SK-N-MC (cell line): ENCODE measurements around the gene MAP1B.

Experiments used
- DNase-seq: peaks from one replicate; pipeline ENCODE4 v3.0.0-alpha.2; 2011; ENCODE audit warnings: low read depth, low spot score
- H3K27ac ChIP-seq: fragments of 200-600 bp; sonication (generic); 2 replicates; pipeline ENCODE4 v1.5.1; 2016; ENCODE audit warnings: mixed run types
- H3K36me3 ChIP-seq: fragments of 200-600 bp; sonication (generic); 2 replicates; pipeline ENCODE4 v1.6.1; 2017; ENCODE audit warnings: antibody characterized with exemption, low read length, mixed read lengths; ENCODE audit not compliant: insufficient read depth
- H3K4me3 ChIP-seq: fragments of 200-600 bp; sonication (generic); 2 replicates; pipeline ENCODE4 v1.5.1; 2016
- H3K9ac ChIP-seq: fragments of 200-600 bp; sonication (generic); 2 replicates; pipeline ENCODE4 v1.8.0; 2017; ENCODE audit warnings: mixed run types, mixed read lengths; ENCODE audit not compliant: insufficient read length
- H3K9me3 ChIP-seq: fragments of 200-600 bp; sonication (generic); 2 replicates; pipeline ENCODE4 v1.6.1; 2017; ENCODE audit warnings: low read depth, mild to moderate bottlenecking, antibody characterized with exemption, low read length, moderate library complexity, mixed read lengths
- EZH2 ChIP-seq: fragments of 200-600 bp; sonication (generic); IDR thresholded peaks from one replicate; pipeline ENCODE4 v1.6.1; 2017; ENCODE audit warnings: antibody characterized with exemption
- FOXP2 ChIP-seq: optimal IDR thresholded peaks from 2 replicates; pipeline ENCODE3; 2011; ENCODE audit warnings: mild to moderate bottlenecking, moderate library complexity; ENCODE audit not compliant: insufficient read depth; ENCODE audit errors: extremely low read length, control extremely low read depth
- POLR2AphosphoS5 ChIP-seq: IDR thresholded peaks from 2 replicates; pipeline ENCODE4 v1.6.1; 2012; ENCODE audit warnings: mild to moderate bottlenecking, low read depth, low read length, borderline replicate concordance

Gene MAP1B

DNA sequence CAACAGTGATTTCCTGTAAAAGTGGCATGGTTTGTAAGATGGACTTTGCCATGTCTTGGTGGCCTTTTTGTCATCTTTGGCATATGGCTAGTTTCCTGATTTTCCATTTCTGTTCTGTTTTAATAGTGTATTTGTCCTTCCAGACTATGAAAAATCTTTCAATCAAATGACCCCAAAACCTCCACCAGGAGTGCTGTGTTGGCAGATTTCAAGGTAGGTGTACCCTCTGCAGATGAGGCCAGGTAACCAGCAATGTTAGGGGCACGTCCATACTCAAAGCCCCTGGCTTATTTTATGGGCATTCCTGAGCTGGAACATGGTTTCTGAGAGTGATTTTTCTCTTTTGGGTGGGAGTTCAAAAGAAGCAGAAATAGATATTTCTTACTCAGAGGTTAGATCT lies 15.2 kb upstream of the MAP1B start:
- Histone ChIP-seq H3K9me3 (no peaks in the 10 kb centered on the region), H3K36me3 (no peaks in the 10 kb centered on the region), H3K4me3 (no peak overlapping the region), H3K9ac (no peak overlapping the region), H3K27ac (no peak overlapping the region)
- no peak for DNase-seq
- TF ChIP-seq EZH2 (no peak), POLR2AphosphoS5 (no peak), FOXP2 (no peak)

GRCh38 chr5:72093217-72093616 lies 14.1 kb upstream of the MAP1B start:
- no peaks in the 10 kb centered on the region for H3K9me3 ChIP-seq
- no peak for DNase-seq
- TF ChIP-seq FOXP2 = no peak
- H3K36me3 ChIP-seq = no peaks in the 10 kb centered on the region
- no peak overlapping the region for H3K4me3 ChIP-seq
- H3K9ac ChIP-seq = no peak overlapping the region
- H3K27ac ChIP-seq = no peak overlapping the region

GRCh38 chr5:72093824-72094223 lies 13.5 kb upstream of the MAP1B start:
- no peak for DNase-seq
- Histone ChIP-seq H3K9me3 (no peaks in the 10 kb centered on the region), H3K9ac (no peak overlapping the region), H3K27ac (no peak overlapping the region), H3K36me3 (no peaks in the 10 kb centered on the region), H3K4me3 (no peak overlapping the region)
- TF ChIP-seq EZH2 (no peak), POLR2AphosphoS5 (no peak), FOXP2 (no peak)

GRCh38 chr5:72096602-72097188 lies 10.6 kb upstream of the MAP1B start:
- Histone ChIP-seq H3K9ac (no peak overlapping the region), H3K9me3 (no peaks in the 10 kb centered on the region), H3K4me3 (no peak overlapping the region), H3K27ac (no peak overlapping the region), H3K36me3 (no peaks in the 10 kb centered on the region)
- DNase-seq = no peak
- no peak for TF ChIP-seq EZH2
- TF ChIP-seq FOXP2 = no peak
- no peak for TF ChIP-seq POLR2AphosphoS5

- H3K9ac ChIP-seq = no peak overlapping the region
- no peak for DNase-seq
- TF ChIP-seq POLR2AphosphoS5 = no peak
- no peak for TF ChIP-seq EZH2
- no peak for TF ChIP-seq FOXP2
- no peak overlapping the region for H3K27ac ChIP-seq
- no peak overlapping the region for H3K4me3 ChIP-seq
- H3K36me3 ChIP-seq = no peaks in the 10 kb centered on the region
- H3K9me3 ChIP-seq = no peaks in the 10 kb centered on the region
Measured at GRCh38 chr5:72101828-72102227, 5.4 kb upstream of the MAP1B start.

GRCh38 chr5:72106817-72107130 lies 501 bp upstream of the MAP1B start:
- DNase-seq = no peak
- no peaks in the 10 kb centered on the region for H3K36me3 ChIP-seq
- no peaks in the 10 kb centered on the region for H3K9me3 ChIP-seq
- no peak overlapping the region for H3K9ac ChIP-seq
- no peak overlapping the region for H3K27ac ChIP-seq
- H3K4me3 ChIP-seq = peak overlapping the region; percentile 93
- no peak for TF ChIP-seq FOXP2

DNA sequence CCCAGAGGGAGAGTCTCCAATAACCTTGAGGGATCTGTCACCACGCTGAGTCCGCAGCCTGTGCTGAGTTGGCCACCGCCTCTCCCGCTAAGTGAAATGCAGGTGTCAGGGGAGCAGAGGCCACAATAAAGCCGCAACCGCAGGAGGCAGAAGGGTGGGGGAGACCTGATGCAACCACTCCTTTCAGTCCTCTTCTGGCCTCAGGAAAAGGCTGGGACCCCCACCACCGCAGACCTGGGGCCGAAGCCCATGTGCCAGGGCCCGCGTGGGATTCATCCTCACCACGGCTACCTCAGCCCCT lies 576 bp downstream of the MAP1B start:
- TF ChIP-seq EZH2 = no peak
- peak overlapping the region; percentile 49 for H3K9ac ChIP-seq
- peak overlapping the region; percentile 93 for H3K4me3 ChIP-seq
- no peaks in the 10 kb centered on the region for H3K9me3 ChIP-seq
- H3K27ac ChIP-seq = no peak overlapping the region
- H3K36me3 ChIP-seq = no peaks in the 10 kb centered on the region
- DNase-seq = no peak

GRCh38 chr5:72108202-72109061 lies 1.2 kb downstream of the MAP1B start:
- H3K9ac ChIP-seq = peak overlapping the region; percentile 49

DNA sequence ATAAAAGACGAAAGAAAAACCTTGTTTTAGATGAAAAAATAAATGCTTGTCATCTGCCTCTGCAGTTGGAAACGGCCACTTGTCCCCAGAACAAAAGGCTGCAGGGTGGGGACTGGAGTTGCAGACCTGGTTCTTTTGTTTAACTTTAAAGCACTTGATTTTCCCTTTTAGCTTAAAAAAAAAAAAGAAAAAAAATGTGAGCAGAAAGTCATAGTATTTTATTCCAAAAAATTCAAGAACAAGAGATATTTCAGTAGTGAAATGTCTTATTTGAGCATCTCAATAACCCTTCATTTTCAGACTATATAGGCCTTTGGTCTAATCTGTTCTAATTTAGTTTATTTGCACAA lies 1.8 kb downstream of the MAP1B start:
- no peak for DNase-seq
- H3K27ac ChIP-seq = no peak overlapping the region; the same call in 1 of the 2 replicates
- H3K9ac ChIP-seq = peak overlapping the region; percentile 49
- peak overlapping the region; percentile 93 for H3K4me3 ChIP-seq
- no peaks in the 10 kb centered on the region for H3K9me3 ChIP-seq
- H3K36me3 ChIP-seq = no peaks in the 10 kb centered on the region
- no peak for TF ChIP-seq POLR2AphosphoS5
- no peak for TF ChIP-seq FOXP2
- no peak for TF ChIP-seq EZH2

More at GRCh38 chr5:72108202-72109061, 1.2 kb downstream of the MAP1B start:
- H3K4me3 ChIP-seq = peak overlapping the region; percentile 93
- no peak for DNase-seq
- H3K9me3 ChIP-seq = no peaks in the 10 kb centered on the region
- peak; percentile 47; the same call in 1 of the 2 replicates for TF ChIP-seq POLR2AphosphoS5
- TF ChIP-seq EZH2 = no peak
- no peaks in the 10 kb centered on the region for H3K36me3 ChIP-seq
- no peak overlapping the region; the same call in 1 of the 2 replicates for H3K27ac ChIP-seq
